ENCODE measurements around the gene ZNF516. TPM values are rescaled to one million over a fixed set of nuclear protein-coding genes. Genes with fewer than 3 reads are reported as not detected.

Gene ZNF516
- total RNA-seq, 1 experiment from 2014 or later: 22.6 TPM

- Histone ChIP-seq H3K4me1 (ENCODE audit: insufficient read depth, low read length) (peaks cover 4% of the 10 kb centered on the region; the same call in 1 of the 2 replicates), H3K9me3 (ENCODE audit: control insufficient read depth, low read depth, low read length) (no peaks in the 10 kb centered on the region), H3K27ac (ENCODE audit: insufficient read length, low read depth, low read length) (no peak overlapping the region), H2AFZ (ENCODE audit: low read length) (no peak overlapping the region), H2BK15ac (ENCODE audit: low read depth, low read length) (no peak overlapping the region), H2BK20ac (ENCODE audit: low read depth, low read length, poor library complexity, severe bottlenecking) (no peak overlapping the region), H3K27me3 (ENCODE audit: insufficient read depth, low read length) (no peaks in the 10 kb centered on the region), H4K5ac (ENCODE audit: insufficient read length, low read depth, low read length) (no peak overlapping the region), H3K9ac (ENCODE audit: extremely low read depth, insufficient read length, low read length) (no peak overlapping the region), H3T11ph (ENCODE audit: low read length) (no peak overlapping the region), H2BK120ac (ENCODE audit: low read depth, low read length, poor library complexity, severe bottlenecking) (no peak overlapping the region), H3K4me2 (ENCODE audit: insufficient read depth, insufficient read length, low read length) (no peak overlapping the region), H3K79me2 (ENCODE audit: insufficient read depth, low read length) (no peaks in the 10 kb centered on the region), H3K18ac (ENCODE audit: insufficient read length, low read depth, low read length) (no peak overlapping the region), H3K79me1 (ENCODE audit: insufficient read depth, low read depth, low read length, poor library complexity, severe bottlenecking) (no peaks in the 10 kb centered on the region), H2BK5ac (ENCODE audit: insufficient read length, low read length) (no peak overlapping the region), H3K56ac (ENCODE audit: insufficient read length, low read depth, low read length) (no peak overlapping the region), H2AK5ac (ENCODE audit: insufficient read length, low read length) (no peak overlapping the region), H3K4ac (ENCODE audit: low read depth, low read length) (no peak overlapping the region), H2BK12ac (ENCODE audit: insufficient read length, low read depth, low read length) (no peak overlapping the region), H4K20me1 (ENCODE audit: control insufficient read depth, insufficient read depth, insufficient read length) (no peaks in the 10 kb centered on the region), H4K8ac (replicated peaks; ENCODE audit: insufficient read length, low read depth, low read length) (no peak overlapping the region), H3K23ac (ENCODE audit: insufficient read length, low read depth, low read length) (no peak overlapping the region), H3K14ac (ENCODE audit: insufficient read depth, low read length) (no peak overlapping the region), H3K23me2 (ENCODE audit: insufficient read length, low read depth, low read length, poor library complexity, severe bottlenecking) (peaks cover 9% of the 10 kb centered on the region), H4K91ac (ENCODE audit: insufficient read length, low read depth, low read length) (no peak overlapping the region)
- Mint-ChIP-seq H3K9me3 (no peaks in the 10 kb centered on the region), H3K27me3 (ENCODE audit: low read depth) (peaks cover 7% of the 10 kb centered on the region), H3K36me3 (ENCODE audit: insufficient read depth in 1 of 3, low read depth in 3 of 3) (no peaks in the 10 kb centered on the region), H3K4me3 (no peak overlapping the region), H3K4me1 (peaks cover 27 to 29% of the 10 kb centered on the region in 2 experiments), H3K27ac (peak overlapping the region in 1 of 3 experiments; percentile 12; a peak in 1 of 7 replicates)
- DNase-seq: no peak
- no CpG with 5 or more reads among the region's 10 CpGs for WGBS (ENCODE audit: extremely low coverage, insufficient read length, low lambda C conversion rate)
- TF ChIP-seq, protein P1, sequence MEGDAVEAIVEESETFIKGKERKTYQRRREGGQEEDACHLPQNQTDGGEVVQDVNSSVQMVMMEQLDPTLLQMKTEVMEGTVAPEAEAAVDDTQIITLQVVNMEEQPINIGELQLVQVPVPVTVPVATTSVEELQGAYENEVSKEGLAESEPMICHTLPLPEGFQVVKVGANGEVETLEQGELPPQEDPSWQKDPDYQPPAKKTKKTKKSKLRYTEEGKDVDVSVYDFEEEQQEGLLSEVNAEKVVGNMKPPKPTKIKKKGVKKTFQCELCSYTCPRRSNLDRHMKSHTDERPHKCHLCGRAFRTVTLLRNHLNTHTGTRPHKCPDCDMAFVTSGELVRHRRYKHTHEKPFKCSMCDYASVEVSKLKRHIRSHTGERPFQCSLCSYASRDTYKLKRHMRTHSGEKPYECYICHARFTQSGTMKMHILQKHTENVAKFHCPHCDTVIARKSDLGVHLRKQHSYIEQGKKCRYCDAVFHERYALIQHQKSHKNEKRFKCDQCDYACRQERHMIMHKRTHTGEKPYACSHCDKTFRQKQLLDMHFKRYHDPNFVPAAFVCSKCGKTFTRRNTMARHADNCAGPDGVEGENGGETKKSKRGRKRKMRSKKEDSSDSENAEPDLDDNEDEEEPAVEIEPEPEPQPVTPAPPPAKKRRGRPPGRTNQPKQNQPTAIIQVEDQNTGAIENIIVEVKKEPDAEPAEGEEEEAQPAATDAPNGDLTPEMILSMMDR (conservative IDR thresholded peaks at IDR 0.05): no peak
Measured at GRCh38 chr18:76514573-76514972, 19.5 kb upstream of the ZNF516 start.

Measured in H9 (cell line).